ENCODE measurements around the gene MYOM1.

MYOM1 gene

DNA sequence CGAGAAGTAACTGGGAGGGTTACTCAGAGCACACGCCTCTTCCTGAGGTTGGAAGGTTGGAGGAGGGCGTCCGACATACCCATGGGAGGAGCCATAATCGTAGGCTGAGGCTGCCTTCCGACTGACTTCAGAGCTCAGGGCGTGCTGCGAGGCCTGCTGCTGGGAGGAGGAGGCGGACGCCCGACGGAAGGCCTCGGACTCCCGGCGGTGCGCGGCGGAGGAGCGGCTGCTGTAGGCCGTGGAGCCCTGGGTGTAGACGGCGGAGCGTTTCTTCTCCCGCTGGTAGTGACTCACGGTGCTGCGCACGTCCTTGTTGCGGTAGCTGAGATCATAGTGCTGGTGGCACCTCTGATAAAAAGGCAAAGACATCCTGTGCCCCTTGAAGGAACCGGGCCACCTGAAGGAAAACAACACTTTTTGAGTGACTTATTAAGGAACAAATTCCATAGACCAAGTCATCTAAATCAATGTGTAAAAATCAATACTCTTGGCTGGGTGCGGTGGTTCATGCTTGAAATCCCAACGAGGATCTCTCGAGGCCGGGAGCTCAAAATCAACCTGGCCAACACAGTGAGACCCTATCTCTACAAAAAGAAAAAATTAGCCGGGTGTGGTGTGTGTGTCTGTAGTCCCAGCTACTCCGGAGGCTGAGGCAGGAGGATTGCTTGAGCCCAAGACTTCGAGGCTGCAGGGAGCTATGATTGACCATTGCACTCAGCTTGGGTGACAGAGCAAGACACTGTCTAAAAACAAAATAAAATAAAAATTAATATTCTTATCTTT lies 4.7 kb downstream of the MYOM1 start:
- Histone ChIP-seq H3K4me2 (ENCODE audit: low read length) (no peak overlapping the region), H3K27me3 (ENCODE audit: insufficient read depth, low read length, poor library complexity) (no peaks in the 10 kb centered on the region), H3K27ac (ENCODE audit: low read depth, low read length) (no peak overlapping the region), H3K79me1 (ENCODE audit: low read length) (no peaks in the 10 kb centered on the region), H4K5ac (ENCODE audit: low read length) (no peak overlapping the region), H3K36me3 (ENCODE audit: control insufficient read depth, insufficient read depth, low read length) (no peaks in the 10 kb centered on the region), H3K23ac (ENCODE audit: low read length) (no peak overlapping the region), H2BK15ac (replicated peaks; ENCODE audit: low read depth) (no peak overlapping the region), H3K56ac (ENCODE audit: low read length) (no peak overlapping the region), H3K18ac (ENCODE audit: low read length) (no peak overlapping the region), H2AK5ac (ENCODE audit: low read length) (no peak overlapping the region), H3K4me1 (ENCODE audit: control insufficient read depth, low read depth, low read length) (no peaks in the 10 kb centered on the region), H2BK5ac (ENCODE audit: low read length) (no peak overlapping the region), H2BK120ac (ENCODE audit: low read depth, low read length) (no peak overlapping the region), H3K9ac (ENCODE audit: low read length) (no peak overlapping the region), H3K79me2 (ENCODE audit: control insufficient read depth, insufficient read depth, low read length) (no peaks in the 10 kb centered on the region), H3K4me3 (ENCODE audit: low read length) (no peak overlapping the region), H4K8ac (ENCODE audit: low read depth, low read length) (no peak overlapping the region), H3K4ac (ENCODE audit: low read depth, low read length) (no peak overlapping the region)
- DNase-seq = no peak
- WGBS (ENCODE audit: extremely low coverage, insufficient coverage, low lambda C conversion rate) = no CpG with 5 or more reads among the region's 36 CpGs

DNA sequence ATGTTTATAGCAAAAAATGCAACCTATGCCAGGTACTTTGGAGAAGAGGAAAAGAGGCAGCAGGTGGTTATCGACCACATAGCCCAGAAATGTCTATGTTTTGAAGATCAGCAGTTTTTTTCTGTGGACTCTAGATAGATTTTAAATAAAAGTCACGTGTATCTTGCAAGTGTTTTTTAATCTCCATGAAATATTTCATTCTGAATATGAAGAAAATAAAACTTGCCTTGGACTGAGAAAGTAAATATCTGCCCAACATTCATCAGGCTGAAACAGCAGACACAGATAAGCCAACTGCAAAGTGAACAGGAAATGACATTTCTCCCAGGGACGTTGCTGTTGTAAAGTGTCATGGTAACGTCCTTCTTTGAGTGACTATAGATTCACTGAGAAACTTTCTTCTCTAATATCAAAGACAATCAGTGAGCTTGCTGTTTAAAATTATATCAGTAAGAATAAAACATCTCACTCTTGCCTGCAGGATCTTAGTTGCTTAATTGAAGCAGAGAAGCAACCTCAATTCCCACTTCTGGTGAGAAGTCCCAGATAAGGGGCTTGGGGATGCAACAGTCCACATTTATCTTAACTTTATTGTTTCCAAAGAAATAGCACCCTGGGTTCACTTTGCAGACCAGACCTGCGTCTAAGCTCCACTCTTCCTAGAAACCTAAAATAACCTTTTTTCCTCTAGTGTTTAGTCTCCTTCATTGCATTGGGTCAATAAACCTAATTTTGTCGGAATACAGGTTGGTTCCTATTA lies 6.3 kb downstream of the MYOM1 start:
- Histone ChIP-seq H3K4ac (ENCODE audit: low read depth, low read length) (no peak overlapping the region), H3K36me3 (ENCODE audit: control insufficient read depth, insufficient read depth, low read length) (no peaks in the 10 kb centered on the region), H3K27me3 (ENCODE audit: insufficient read depth, low read length, poor library complexity) (no peaks in the 10 kb centered on the region), H2BK5ac (ENCODE audit: low read length) (no peak overlapping the region), H2BK15ac (replicated peaks; ENCODE audit: low read depth) (no peak overlapping the region), H3K79me2 (ENCODE audit: control insufficient read depth, insufficient read depth, low read length) (no peaks in the 10 kb centered on the region), H2AK5ac (ENCODE audit: low read length) (no peak overlapping the region), H3K4me3 (ENCODE audit: low read length) (no peak overlapping the region), H3K79me1 (ENCODE audit: low read length) (no peaks in the 10 kb centered on the region), H3K56ac (ENCODE audit: low read length) (no peak overlapping the region), H3K4me1 (ENCODE audit: control insufficient read depth, low read depth, low read length) (no peaks in the 10 kb centered on the region), H4K5ac (ENCODE audit: low read length) (no peak overlapping the region), H2BK120ac (ENCODE audit: low read depth, low read length) (no peak overlapping the region), H4K8ac (ENCODE audit: low read depth, low read length) (no peak overlapping the region), H3K18ac (ENCODE audit: low read length) (no peak overlapping the region), H3K4me2 (ENCODE audit: low read length) (no peak overlapping the region), H3K27ac (ENCODE audit: low read depth, low read length) (no peak overlapping the region), H3K9ac (ENCODE audit: low read length) (no peak overlapping the region), H3K23ac (ENCODE audit: low read length) (no peak overlapping the region)
- DNase-seq = peak; percentile 44
- no CpG with 5 or more reads among the region's 6 CpGs for WGBS (ENCODE audit: extremely low coverage, insufficient coverage, low lambda C conversion rate)

GRCh38 chr18:3212657-3213056 lies 7.1 kb downstream of the MYOM1 start:
- no peak for DNase-seq
- Histone ChIP-seq H3K23ac (ENCODE audit: low read length) (no peak overlapping the region), H2BK5ac (ENCODE audit: low read length) (no peak overlapping the region), H3K4ac (ENCODE audit: low read depth, low read length) (no peak overlapping the region), H3K79me1 (ENCODE audit: low read length) (no peaks in the 10 kb centered on the region), H3K36me3 (ENCODE audit: control insufficient read depth, insufficient read depth, low read length) (no peaks in the 10 kb centered on the region), H4K5ac (ENCODE audit: low read length) (no peak overlapping the region), H2BK15ac (replicated peaks; ENCODE audit: low read depth) (no peak overlapping the region), H3K27me3 (ENCODE audit: insufficient read depth, low read length, poor library complexity) (no peaks in the 10 kb centered on the region), H3K18ac (ENCODE audit: low read length) (no peak overlapping the region), H3K27ac (ENCODE audit: low read depth, low read length) (no peak overlapping the region), H3K4me2 (ENCODE audit: low read length) (no peak overlapping the region), H3K56ac (ENCODE audit: low read length) (no peak overlapping the region), H3K79me2 (ENCODE audit: control insufficient read depth, insufficient read depth, low read length) (no peaks in the 10 kb centered on the region), H3K9ac (ENCODE audit: low read length) (no peak overlapping the region), H4K8ac (ENCODE audit: low read depth, low read length) (no peak overlapping the region), H2AK5ac (ENCODE audit: low read length) (no peak overlapping the region), H3K4me3 (ENCODE audit: low read length) (no peak overlapping the region), H3K4me1 (ENCODE audit: control insufficient read depth, low read depth, low read length) (no peaks in the 10 kb centered on the region), H2BK120ac (ENCODE audit: low read depth, low read length) (no peak overlapping the region)
- no CpG with 5 or more reads among the region's 4 CpGs for WGBS (ENCODE audit: extremely low coverage, insufficient coverage, low lambda C conversion rate)

DNA sequence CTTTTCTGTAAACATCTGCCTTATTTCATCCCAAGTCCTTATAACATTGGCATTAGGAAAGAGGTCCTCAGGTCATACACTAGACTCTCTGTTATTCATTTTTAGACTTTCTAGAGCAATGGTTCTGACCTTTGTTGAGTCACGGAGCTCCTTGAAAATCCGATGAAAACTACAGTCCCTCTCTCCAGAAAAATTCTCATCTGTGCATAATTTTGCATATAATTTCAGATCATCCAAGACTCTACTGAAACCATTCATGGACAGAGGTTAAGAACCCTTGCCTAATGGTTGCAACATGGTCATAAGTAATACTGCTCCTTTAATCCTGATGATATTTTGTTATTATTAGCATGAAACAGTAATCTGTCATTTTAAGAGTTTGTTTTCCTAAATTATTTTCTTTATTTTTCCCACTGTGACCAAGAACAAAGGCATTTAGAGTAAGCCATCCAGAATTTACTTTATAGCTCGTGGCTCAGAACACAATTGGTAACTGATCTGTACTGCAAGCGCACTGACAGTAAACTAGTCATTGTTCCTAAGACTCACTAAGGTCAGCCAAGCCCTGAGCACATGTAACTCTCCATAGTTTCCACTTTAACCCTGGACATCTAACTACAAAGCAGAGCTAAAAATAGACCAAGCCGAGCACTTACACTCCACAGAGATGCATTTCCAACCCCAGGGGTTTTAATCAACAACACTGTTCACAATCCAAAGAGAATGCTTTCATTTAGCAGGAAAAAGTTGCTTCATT lies 8.4 kb downstream of the MYOM1 start:
- no peak for DNase-seq
- Histone ChIP-seq H4K5ac (ENCODE audit: low read length) (no peak overlapping the region), H2BK15ac (replicated peaks; ENCODE audit: low read depth) (no peak overlapping the region), H2BK5ac (ENCODE audit: low read length) (no peak overlapping the region), H3K79me2 (ENCODE audit: control insufficient read depth, insufficient read depth, low read length) (no peaks in the 10 kb centered on the region), H2BK120ac (ENCODE audit: low read depth, low read length) (no peak overlapping the region), H3K4ac (ENCODE audit: low read depth, low read length) (no peak overlapping the region), H3K4me2 (ENCODE audit: low read length) (no peak overlapping the region), H3K4me1 (ENCODE audit: control insufficient read depth, low read depth, low read length) (no peaks in the 10 kb centered on the region), H3K18ac (ENCODE audit: low read length) (no peak overlapping the region), H3K27ac (ENCODE audit: low read depth, low read length) (no peak overlapping the region), H3K79me1 (ENCODE audit: low read length) (no peaks in the 10 kb centered on the region), H3K4me3 (ENCODE audit: low read length) (no peak overlapping the region), H3K9ac (ENCODE audit: low read length) (no peak overlapping the region), H2AK5ac (ENCODE audit: low read length) (no peak overlapping the region), H3K36me3 (ENCODE audit: control insufficient read depth, insufficient read depth, low read length) (no peaks in the 10 kb centered on the region), H3K27me3 (ENCODE audit: insufficient read depth, low read length, poor library complexity) (no peaks in the 10 kb centered on the region), H3K23ac (ENCODE audit: low read length) (no peak overlapping the region), H3K56ac (ENCODE audit: low read length) (no peak overlapping the region), H4K8ac (ENCODE audit: low read depth, low read length) (no peak overlapping the region)
- no CpG with 5 or more reads among the region's 5 CpGs for WGBS (ENCODE audit: extremely low coverage, insufficient coverage, low lambda C conversion rate)

GRCh38 chr18:3209859-3210569 lies 9.8 kb downstream of the MYOM1 start:
- Histone ChIP-seq H3K4me2 (ENCODE audit: low read length) (no peak overlapping the region), H3K79me2 (ENCODE audit: control insufficient read depth, insufficient read depth, low read length) (no peaks in the 10 kb centered on the region), H4K5ac (ENCODE audit: low read length) (no peak overlapping the region), H3K56ac (ENCODE audit: low read length) (no peak overlapping the region), H3K4ac (ENCODE audit: low read depth, low read length) (no peak overlapping the region), H3K27me3 (ENCODE audit: insufficient read depth, low read length, poor library complexity) (no peaks in the 10 kb centered on the region), H3K9ac (ENCODE audit: low read length) (no peak overlapping the region), H3K79me1 (ENCODE audit: low read length) (no peaks in the 10 kb centered on the region), H3K4me3 (ENCODE audit: low read length) (no peak overlapping the region), H3K4me1 (ENCODE audit: control insufficient read depth, low read depth, low read length) (no peaks in the 10 kb centered on the region), H2BK5ac (ENCODE audit: low read length) (no peak overlapping the region), H2BK15ac (replicated peaks; ENCODE audit: low read depth) (no peak overlapping the region), H2AK5ac (ENCODE audit: low read length) (no peak overlapping the region), H3K36me3 (ENCODE audit: control insufficient read depth, insufficient read depth, low read length) (no peaks in the 10 kb centered on the region), H3K18ac (ENCODE audit: low read length) (no peak overlapping the region), H4K8ac (ENCODE audit: low read depth, low read length) (no peak overlapping the region), H3K27ac (ENCODE audit: low read depth, low read length) (no peak overlapping the region), H3K23ac (ENCODE audit: low read length) (no peak overlapping the region), H2BK120ac (ENCODE audit: low read depth, low read length) (no peak overlapping the region)
- no CpG with 5 or more reads among the region's 4 CpGs for WGBS (ENCODE audit: extremely low coverage, insufficient coverage, low lambda C conversion rate)
- DNase-seq = no peak

Measured in mesendoderm (in vitro differentiated cells).